ENCODE measurements around the gene ERVK3-1. TPM values are rescaled to one million over a fixed set of nuclear protein-coding genes. Genes with fewer than 3 reads are reported as not detected.

The ERVK3-1 gene
- total and polyA plus RNA-seq, 2 of the 13 experiments (the other 11 are each of a cell fraction or from before 2014, with no cell fraction given): 28.5 to 38.7 TPM

DNA sequence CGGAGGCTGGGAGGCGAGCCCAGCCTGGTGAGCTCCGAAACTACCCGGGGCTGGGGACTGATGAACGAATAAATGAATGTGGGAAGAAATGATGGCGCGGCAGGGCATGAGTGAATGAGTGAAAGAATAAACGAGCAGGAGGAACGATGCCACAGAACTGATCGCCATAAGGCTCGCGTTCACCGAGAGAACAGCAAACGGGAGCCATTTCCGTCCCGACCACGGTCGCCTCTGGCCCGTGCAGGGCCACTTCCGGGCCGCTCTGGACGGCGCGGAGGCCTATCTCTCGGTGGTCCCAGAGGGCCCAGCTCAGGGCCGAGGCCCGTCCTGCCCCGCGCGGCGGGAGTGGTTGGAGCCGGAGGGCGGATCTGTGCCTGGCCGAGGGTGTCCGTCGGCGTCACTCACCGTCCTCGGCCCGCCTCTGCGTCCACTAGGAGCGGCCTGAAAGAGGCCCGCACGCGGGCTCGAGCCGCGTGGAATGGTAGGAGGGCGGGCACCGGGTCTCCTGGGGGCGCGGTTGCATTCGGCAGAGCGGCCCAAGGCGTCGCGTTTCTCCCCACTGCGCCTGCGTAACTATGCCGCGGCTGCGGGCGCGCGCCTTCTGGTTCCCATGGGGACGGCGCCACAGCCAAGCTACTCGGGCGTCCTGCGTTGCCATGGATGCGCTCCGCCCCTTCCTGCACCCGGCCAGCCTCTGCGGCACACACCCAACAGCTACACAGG, 57.3 kb downstream of the ERVK3-1 start, which contains the start of gene ZNF497 (continued):
- TF ChIP-seq MNT (IDR thresholded peaks at IDR 0.05) (peak; percentile 83), PPARG (CRISPR knock-in tag; conservative IDR thresholded peaks at IDR 0.05) (peak; percentile 56), ZNF816 (CRISPR knock-in tag; IDR thresholded peaks at IDR 0.05; ENCODE audit: borderline replicate concordance) (peak; percentile 86; the same call in 1 of the 2 replicates), RNF2 (conservative IDR thresholded peaks at IDR 0.05; ENCODE audit: low read depth) (peak; percentile 58; the same call in 1 of the 2 replicates), TEAD2 (CRISPR knock-in tag; IDR thresholded peaks at IDR 0.05) (no peak), MAF1 (CRISPR knock-in tag; IDR thresholded peaks at IDR 0.05; ENCODE audit: borderline replicate concordance) (peak; percentile 90), ZNF549 (CRISPR knock-in tag; IDR thresholded peaks at IDR 0.05) (peak; percentile 45; the same call in 1 of the 2 replicates), CEBPZ (IDR thresholded peaks at IDR 0.05; ENCODE audit: low read length) (no peak), ZZZ3 (CRISPR knock-in tag; IDR thresholded peaks at IDR 0.05; ENCODE audit: borderline replicate concordance) (peak; percentile 30; the same call in 1 of the 2 replicates), CBFB (CRISPR knock-in tag; IDR thresholded peaks at IDR 0.05) (peak; percentile 83), YEATS4 (CRISPR knock-in tag; IDR thresholded peaks at IDR 0.05; ENCODE audit: borderline replicate concordance) (peak; percentile 96), ZNF709 (CRISPR knock-in tag; IDR thresholded peaks at IDR 0.05) (peak; percentile 72; the same call in 1 of the 2 replicates), THYN1 (CRISPR knock-in tag; IDR thresholded peaks at IDR 0.05; ENCODE audit: borderline replicate concordance, low read depth) (no peak), ZMYM2 (CRISPR knock-in tag; IDR thresholded peaks at IDR 0.05) (peak; percentile 68; the same call in 1 of the 2 replicates)
- TF ChIP-seq, protein P1, sequence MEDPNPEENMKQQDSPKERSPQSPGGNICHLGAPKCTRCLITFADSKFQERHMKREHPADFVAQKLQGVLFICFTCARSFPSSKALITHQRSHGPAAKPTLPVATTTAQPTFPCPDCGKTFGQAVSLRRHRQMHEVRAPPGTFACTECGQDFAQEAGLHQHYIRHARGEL (CRISPR knock-in tag; IDR thresholded peaks at IDR 0.05): 0 out of 2 replicates have a peak, but pooled peaks have one; percentile 19
- TF ChIP-seq, protein P2, sequence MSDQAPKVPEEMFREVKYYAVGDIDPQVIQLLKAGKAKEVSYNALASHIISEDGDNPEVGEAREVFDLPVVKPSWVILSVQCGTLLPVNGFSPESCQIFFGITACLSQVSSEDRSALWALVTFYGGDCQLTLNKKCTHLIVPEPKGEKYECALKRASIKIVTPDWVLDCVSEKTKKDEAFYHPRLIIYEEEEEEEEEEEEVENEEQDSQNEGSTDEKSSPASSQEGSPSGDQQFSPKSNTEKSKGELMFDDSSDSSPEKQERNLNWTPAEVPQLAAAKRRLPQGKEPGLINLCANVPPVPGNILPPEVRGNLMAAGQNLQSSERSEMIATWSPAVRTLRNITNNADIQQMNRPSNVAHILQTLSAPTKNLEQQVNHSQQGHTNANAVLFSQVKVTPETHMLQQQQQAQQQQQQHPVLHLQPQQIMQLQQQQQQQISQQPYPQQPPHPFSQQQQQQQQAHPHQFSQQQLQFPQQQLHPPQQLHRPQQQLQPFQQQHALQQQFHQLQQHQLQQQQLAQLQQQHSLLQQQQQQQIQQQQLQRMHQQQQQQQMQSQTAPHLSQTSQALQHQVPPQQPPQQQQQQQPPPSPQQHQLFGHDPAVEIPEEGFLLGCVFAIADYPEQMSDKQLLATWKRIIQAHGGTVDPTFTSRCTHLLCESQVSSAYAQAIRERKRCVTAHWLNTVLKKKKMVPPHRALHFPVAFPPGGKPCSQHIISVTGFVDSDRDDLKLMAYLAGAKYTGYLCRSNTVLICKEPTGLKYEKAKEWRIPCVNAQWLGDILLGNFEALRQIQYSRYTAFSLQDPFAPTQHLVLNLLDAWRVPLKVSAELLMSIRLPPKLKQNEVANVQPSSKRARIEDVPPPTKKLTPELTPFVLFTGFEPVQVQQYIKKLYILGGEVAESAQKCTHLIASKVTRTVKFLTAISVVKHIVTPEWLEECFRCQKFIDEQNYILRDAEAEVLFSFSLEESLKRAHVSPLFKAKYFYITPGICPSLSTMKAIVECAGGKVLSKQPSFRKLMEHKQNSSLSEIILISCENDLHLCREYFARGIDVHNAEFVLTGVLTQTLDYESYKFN (CRISPR knock-in tag; conservative IDR thresholded peaks at IDR 0.05): 0 out of 2 replicates have a peak, but pooled peaks have one; percentile 49
- TF ChIP-seq, protein P3, sequence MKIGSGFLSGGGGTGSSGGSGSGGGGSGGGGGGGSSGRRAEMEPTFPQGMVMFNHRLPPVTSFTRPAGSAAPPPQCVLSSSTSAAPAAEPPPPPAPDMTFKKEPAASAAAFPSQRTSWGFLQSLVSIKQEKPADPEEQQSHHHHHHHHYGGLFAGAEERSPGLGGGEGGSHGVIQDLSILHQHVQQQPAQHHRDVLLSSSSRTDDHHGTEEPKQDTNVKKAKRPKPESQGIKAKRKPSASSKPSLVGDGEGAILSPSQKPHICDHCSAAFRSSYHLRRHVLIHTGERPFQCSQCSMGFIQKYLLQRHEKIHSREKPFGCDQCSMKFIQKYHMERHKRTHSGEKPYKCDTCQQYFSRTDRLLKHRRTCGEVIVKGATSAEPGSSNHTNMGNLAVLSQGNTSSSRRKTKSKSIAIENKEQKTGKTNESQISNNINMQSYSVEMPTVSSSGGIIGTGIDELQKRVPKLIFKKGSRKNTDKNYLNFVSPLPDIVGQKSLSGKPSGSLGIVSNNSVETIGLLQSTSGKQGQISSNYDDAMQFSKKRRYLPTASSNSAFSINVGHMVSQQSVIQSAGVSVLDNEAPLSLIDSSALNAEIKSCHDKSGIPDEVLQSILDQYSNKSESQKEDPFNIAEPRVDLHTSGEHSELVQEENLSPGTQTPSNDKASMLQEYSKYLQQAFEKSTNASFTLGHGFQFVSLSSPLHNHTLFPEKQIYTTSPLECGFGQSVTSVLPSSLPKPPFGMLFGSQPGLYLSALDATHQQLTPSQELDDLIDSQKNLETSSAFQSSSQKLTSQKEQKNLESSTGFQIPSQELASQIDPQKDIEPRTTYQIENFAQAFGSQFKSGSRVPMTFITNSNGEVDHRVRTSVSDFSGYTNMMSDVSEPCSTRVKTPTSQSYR (CRISPR knock-in tag; IDR thresholded peaks at IDR 0.05; ENCODE audit: borderline replicate concordance): no peak
